T-helper 22 cell (primary cell): ENCODE results near the gene ZNF717.
"Not testable (repeated sequence)": the region's sequence is repeated elsewhere in the genome, so short reads cannot be mapped to it uniquely, and the experiment has no call there.

ENCODE experiments used
- DNase-seq: peaks from one replicate; pipeline ENCODE4 v3.0.0-alpha.2; 2020; ENCODE audit warnings: low read depth

ZNF717 gene

GRCh38 chr3:75785081-75785755, at the start of gene ZNF717:
TSS of gene ZNF717 (minus strand) at chr3:75785549. CDS start at chr3:75783362, 2,187 bp downstream.
- peak; percentile 77 for DNase-seq

GRCh38 chr3:75831076-75831475, 45.7 kb upstream of the ZNF717 start:
- not testable (repeated sequence) for DNase-seq

GRCh38 chr3:75818019-75818418, 32.7 kb upstream of the ZNF717 start:
- not testable (repeated sequence) for DNase-seq

GRCh38 chr3:75816287-75817180, 31.2 kb upstream of the ZNF717 start:
- DNase-seq: not testable (repeated sequence)

GRCh38 chr3:75814797-75815196, 29.4 kb upstream of the ZNF717 start:
- DNase-seq: no peak

GRCh38 chr3:75782506-75782905, 2.8 kb downstream of the ZNF717 start:
- no peak for DNase-seq

GRCh38 chr3:75781079-75781745, 4.1 kb downstream of the ZNF717 start:
- DNase-seq: no peak

GRCh38 chr3:75777742-75778141, 7.6 kb downstream of the ZNF717 start:
- DNase-seq: not testable (repeated sequence)

GRCh38 chr3:75771631-75772030, 13.7 kb downstream of the ZNF717 start:
- not testable (repeated sequence) for DNase-seq

- DNase-seq: no peak
Measured at GRCh38 chr3:75768303-75769017, 16.9 kb downstream of the ZNF717 start.

GRCh38 chr3:75737831-75738493, 47.4 kb downstream of the ZNF717 start:
- no peak for DNase-seq

- no peak for DNase-seq
Measured at GRCh38 chr3:75727985-75728384, 57.4 kb downstream of the ZNF717 start.

- DNase-seq: no peak
Measured at GRCh38 chr3:75692061-75692460, 93.3 kb downstream of the ZNF717 start.

- DNase-seq: no peak
Measured at GRCh38 chr3:75687323-75687722, 98.0 kb downstream of the ZNF717 start.
